GM19463 (cell line): ENCODE results near the gene HDAC7.

Source experiments
- ATAC-seq: cut with Tn5 transposase; IDR thresholded peaks from one replicate; pipeline ENCODE4 v1.9.1; 2021; ENCODE audit warnings: mild to moderate bottlenecking, moderate library complexity; ENCODE audit not compliant: unreplicated experiment

The HDAC7 gene

GRCh38 chr12:47768323-47768811, 51.3 kb downstream of the HDAC7 start:
- ATAC-seq, result no peak

- no peak for ATAC-seq
Measured at GRCh38 chr12:47767216-47767724, 52.4 kb downstream of the HDAC7 start.

GRCh38 chr12:47766502-47767215, 53.0 kb downstream of the HDAC7 start:
- no peak for ATAC-seq

- ATAC-seq, result no peak
Measured at GRCh38 chr12:47763481-47764346, 56.0 kb downstream of the HDAC7 start.

GRCh38 chr12:47762850-47763465, 56.7 kb downstream of the HDAC7 start:
- no peak for ATAC-seq

GRCh38 chr12:47758834-47759690, 60.6 kb downstream of the HDAC7 start, which contains the start of gene RAPGEF3:
Gene RAPGEF3 (minus strand): TSS chr12:47758880. CDS start chr12:47758556, 324 bp downstream.
- peak; percentile 47 for ATAC-seq

GRCh38 chr12:47758584-47758833, 61.2 kb downstream of the HDAC7 start:
- no peak for ATAC-seq

DNA sequence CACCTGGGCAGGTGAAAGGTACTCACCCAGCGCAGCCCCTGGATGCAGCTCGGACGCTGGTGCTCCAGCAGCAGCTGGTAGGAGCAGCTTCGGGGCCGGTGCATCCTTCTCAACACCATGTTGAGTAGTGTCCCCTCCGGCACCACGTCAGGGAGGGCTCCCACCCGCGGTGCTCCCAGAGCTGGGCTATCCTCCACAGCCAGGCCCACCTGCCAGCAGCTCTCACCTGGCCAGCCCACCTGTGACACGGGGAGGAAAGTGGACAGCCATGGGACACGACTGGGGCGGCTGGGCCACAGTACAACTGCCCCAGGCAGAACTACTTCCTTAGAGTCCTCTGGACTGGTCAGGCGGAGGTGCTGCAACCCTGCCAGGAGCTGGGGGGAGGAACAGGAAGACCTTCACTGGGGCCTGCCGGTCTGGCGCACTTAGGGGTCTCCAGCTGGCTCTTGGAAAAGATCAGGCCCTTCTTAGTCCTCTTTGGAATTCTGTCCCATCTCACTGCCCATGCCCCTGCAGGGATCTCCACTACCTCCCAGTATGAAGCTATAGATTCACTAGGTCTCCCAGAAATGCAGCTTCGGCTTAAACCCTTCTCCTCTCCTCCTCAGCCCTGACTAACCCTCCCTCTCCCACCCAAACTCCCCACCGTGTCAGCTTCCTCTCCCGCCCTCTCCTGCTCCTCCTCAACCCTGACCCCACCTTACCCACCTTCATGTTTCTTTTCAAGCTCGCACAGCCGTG, 61.7 kb downstream of the HDAC7 start:
- no peak for ATAC-seq

- ATAC-seq, result no peak
Measured at GRCh38 chr12:47757364-47757839, 62.3 kb downstream of the HDAC7 start.

GRCh38 chr12:47755655-47756562, 63.8 kb downstream of the HDAC7 start:
- peak; percentile 63 for ATAC-seq

DNA sequence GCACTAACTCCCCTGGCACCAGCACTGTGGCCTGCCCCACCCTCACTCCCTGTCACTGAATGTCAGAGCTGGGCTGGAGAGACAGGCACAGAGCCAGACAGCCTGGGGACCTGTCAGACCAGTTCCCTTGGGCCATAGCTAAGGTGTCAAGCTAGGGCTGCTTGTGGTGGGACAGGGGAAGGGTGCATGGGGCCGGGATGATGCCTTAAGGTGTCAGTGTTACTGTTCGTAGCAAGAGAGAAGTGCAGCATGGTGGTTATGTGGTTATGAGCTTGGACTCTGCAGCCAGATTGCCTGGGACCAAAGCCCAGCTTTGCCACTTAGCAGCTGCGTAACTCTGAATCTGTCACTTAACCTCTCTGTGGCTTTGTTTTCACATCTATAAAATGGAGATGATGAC, 64.8 kb downstream of the HDAC7 start:
- peak; percentile 13 for ATAC-seq

- no peak for ATAC-seq
Measured at GRCh38 chr12:47754126-47754525, 65.6 kb downstream of the HDAC7 start.

GRCh38 chr12:47753021-47754001, 66.4 kb downstream of the HDAC7 start:
- peak; percentile 28 for ATAC-seq

- no peak for ATAC-seq
Measured at GRCh38 chr12:47752552-47752951, 67.2 kb downstream of the HDAC7 start.

DNA sequence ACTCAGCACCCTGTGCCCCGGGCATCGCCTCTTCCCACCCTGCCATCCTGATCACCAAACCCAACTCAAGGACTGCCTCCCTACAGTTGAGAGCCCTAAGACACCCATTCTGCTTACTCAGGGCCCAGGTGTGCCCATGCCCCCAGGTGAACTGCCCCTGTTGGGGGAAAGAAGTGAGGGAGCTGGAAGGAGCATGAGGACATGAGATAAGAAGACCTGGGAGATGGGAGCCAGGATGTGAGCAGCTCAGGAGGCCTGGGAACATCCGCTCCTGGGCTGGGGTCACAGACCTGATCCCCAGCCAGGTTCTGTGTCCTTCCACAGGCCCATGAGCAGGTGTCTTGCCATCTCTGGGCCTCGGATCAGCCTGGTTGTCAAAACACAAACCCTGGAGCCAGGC, 67.6 kb downstream of the HDAC7 start:
- ATAC-seq, result no peak

- ATAC-seq, result no peak
Measured at GRCh38 chr12:47751561-47751960, 68.1 kb downstream of the HDAC7 start.

GRCh38 chr12:47750916-47751470, 68.7 kb downstream of the HDAC7 start:
- ATAC-seq, result no peak
